Measurements from ENCODE around the gene GLYAT.

Gene GLYAT

DNA sequence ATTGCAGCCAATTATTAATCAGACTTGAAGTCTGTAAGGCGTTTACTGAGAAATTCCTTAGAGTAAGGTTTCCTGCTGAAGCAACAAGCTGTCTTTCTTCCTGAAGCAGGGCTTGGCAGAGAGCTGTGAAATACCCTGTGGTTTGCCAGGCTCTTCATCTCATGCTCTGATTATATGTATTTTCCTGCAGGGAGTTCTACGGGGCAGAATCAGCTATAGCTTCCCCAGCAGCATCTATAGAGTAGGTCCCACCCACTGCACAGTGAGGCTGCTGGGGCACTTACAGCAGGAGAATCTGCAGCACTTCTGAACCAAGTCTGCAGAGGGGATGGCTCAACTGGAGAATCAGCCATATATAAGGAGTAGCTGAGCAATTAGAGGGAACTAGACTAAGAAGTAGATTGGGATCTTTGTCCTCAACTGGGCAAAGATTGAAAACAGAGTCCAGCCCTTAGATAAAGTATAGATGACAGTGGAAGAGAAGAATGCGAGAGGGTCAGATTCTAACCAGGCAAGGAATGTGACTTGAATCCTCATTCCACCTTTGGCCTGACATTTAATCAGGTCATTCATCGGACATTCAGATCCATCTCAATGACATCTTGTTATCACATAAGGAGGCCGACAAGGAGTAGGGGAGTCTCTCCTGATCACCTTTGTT lies 71.7 kb downstream of the GLYAT start:
- TF ChIP-seq CTCF (IDR thresholded peaks at IDR 0.05) = no peak
- H3K4me3 ChIP-seq (ENCODE audit: low read depth, low read length) = no peak overlapping the region
- H3K79me2 ChIP-seq = no peaks in the 10 kb centered on the region
- H3K9me3 ChIP-seq (ENCODE audit: control insufficient read depth, low read length) = no peaks in the 10 kb centered on the region
- no peaks in the 10 kb centered on the region for H3K4me1 ChIP-seq
- H3K4me2 ChIP-seq (ENCODE audit: low read length) = no peak overlapping the region
- H3K9ac ChIP-seq = no peak overlapping the region
- H2AFZ ChIP-seq = no peak overlapping the region
- H3K27me3 ChIP-seq (ENCODE audit: control insufficient read depth, insufficient read depth, low read length) = no peaks in the 10 kb centered on the region
- H3K27ac ChIP-seq = no peak overlapping the region
- no peaks in the 10 kb centered on the region for H3K36me3 ChIP-seq (ENCODE audit: control insufficient read depth, insufficient read depth, low read length)

- Histone ChIP-seq H3K4me1 (no peaks in the 10 kb centered on the region), H3K9ac (no peak overlapping the region), H3K27ac (no peak overlapping the region), H3K9me3 (ENCODE audit: control insufficient read depth, low read length) (no peaks in the 10 kb centered on the region), H3K27me3 (ENCODE audit: control insufficient read depth, insufficient read depth, low read length) (no peaks in the 10 kb centered on the region), H3K36me3 (ENCODE audit: control insufficient read depth, insufficient read depth, low read length) (no peaks in the 10 kb centered on the region), H3K4me2 (ENCODE audit: low read length) (no peak overlapping the region), H2AFZ (no peak overlapping the region), H3K79me2 (no peaks in the 10 kb centered on the region), H3K4me3 (ENCODE audit: low read depth, low read length) (no peak overlapping the region)
- no peak for TF ChIP-seq CTCF (IDR thresholded peaks at IDR 0.05)
Observed at GRCh38 chr11:58659404-58659803, 72.3 kb downstream of the GLYAT start.

All from parathyroid adenoma (tissue), 2 donors.